A673 (cell line): ENCODE results near the gene EPB41L5. TPM values are rescaled to one million over a fixed set of nuclear protein-coding genes. Genes with fewer than 3 reads are reported as not detected.

ENCODE experiments used
- BruUV-seq: library from RNA; stranded (reverse); fragments of 400-500 nt; replicated peaks from 2 replicates; lab custom pipeline; 2021; lab: Mats Ljungman, UMichigan
- CTCF ChIA-PET: fragments of 300-600 bp; sonication (Branson Sonifier 250); formaldehyde crosslinking; loops from one replicate; lab custom pipeline; 2022; ENCODE audit warnings: antibody characterized with exemption; lab: Charles Lee
- POLR2A ChIA-PET: fragments of 300-600 bp; sonication (Branson Sonifier 250); formaldehyde crosslinking; loops from one replicate; lab custom pipeline; 2022; ENCODE audit warnings: antibody characterized with exemption; ENCODE audit not compliant: low non-redundant PET; lab: Charles Lee
- DNase-seq: peaks from one replicate; pipeline ENCODE4 v3.0.0-alpha.2; 2015; ENCODE audit warnings: low spot score
- H3K27ac ChIP-seq: fragments of 200-600 bp; sonication (generic); 2 replicates; pipeline ENCODE4 v1.5.1; 2016; ENCODE audit warnings: mixed run types, low read depth, mild to moderate bottlenecking, mixed read lengths, antibody characterized with exemption, low read length; ENCODE audit not compliant: poor library complexity, severe bottlenecking
- H3K27me3 ChIP-seq: fragments of 200-600 bp; sonication (generic); replicated peaks from 2 replicates; pipeline ENCODE4 v1.6.1; 2017; ENCODE audit warnings: mixed run types, low read depth, mild to moderate bottlenecking, mixed read lengths, antibody characterized with exemption, low read length; ENCODE audit not compliant: insufficient read depth, poor library complexity
- H3K36me3 ChIP-seq: fragments of 200-600 bp; sonication (generic); 2 replicates; pipeline ENCODE4 v1.6.1; 2016; ENCODE audit warnings: mixed run types, mild to moderate bottlenecking, mixed read lengths, antibody characterized with exemption, low read length; ENCODE audit not compliant: insufficient read depth, poor library complexity, severe bottlenecking
- H3K4me1 ChIP-seq: fragments of 200-600 bp; sonication (generic); 2 replicates; pipeline ENCODE4 v1.6.1; 2017; ENCODE audit warnings: mixed run types, mild to moderate bottlenecking, mixed read lengths, antibody characterized with exemption, low read length; ENCODE audit not compliant: insufficient read depth, poor library complexity, severe bottlenecking
- H3K4me3 ChIP-seq: fragments of 200-600 bp; sonication (generic); 2 replicates; pipeline ENCODE4 v1.5.1; 2016; ENCODE audit warnings: low read depth, mixed run types, mild to moderate bottlenecking, mixed read lengths, low read length; ENCODE audit not compliant: poor library complexity, severe bottlenecking
- H3K9me3 ChIP-seq: fragments of 200-600 bp; sonication (generic); 2 replicates; pipeline ENCODE4 v1.6.1; 2016; ENCODE audit warnings: mixed run types, low read depth, mild to moderate bottlenecking, mixed read lengths, antibody characterized with exemption, low read length; ENCODE audit not compliant: poor library complexity, severe bottlenecking
- EZH2 ChIP-seq: fragments of 200-600 bp; sonication (generic); IDR thresholded peaks from 2 replicates; pipeline ENCODE4 v1.6.1; 2017; ENCODE audit warnings: borderline replicate concordance, low read depth, mild to moderate bottlenecking, mixed read lengths, antibody characterized with exemption, low read length; ENCODE audit not compliant: poor library complexity, severe bottlenecking
- intact Hi-C: fragments of 100-400 bp; cut with micrococcal nuclease; formaldehyde crosslinking; loops from one replicate; pipeline ENCODE4 v1.10.0; 2022; ENCODE audit not compliant: unreplicated experiment
- total RNA-seq: library from RNA; stranded (reverse); gene quantifications from 2 replicates; pipeline ENCODE4 v1.2.3, GENCODE V29; 2021
- TF ChIP-seq, protein P1 (sequence below): fragments of 300-800, 200-600 bp; sonication (generic); conservative IDR thresholded peaks from 2 replicates; pipeline ENCODE4 v1.5.1; 2017; ENCODE audit warnings: low read depth, mild to moderate bottlenecking, antibody characterized with exemption, low read length, moderate library complexity, mixed read lengths

Gene EPB41L5
- total RNA-seq, 1 experiment from 2014 or later, result 26.5 TPM

DNA sequence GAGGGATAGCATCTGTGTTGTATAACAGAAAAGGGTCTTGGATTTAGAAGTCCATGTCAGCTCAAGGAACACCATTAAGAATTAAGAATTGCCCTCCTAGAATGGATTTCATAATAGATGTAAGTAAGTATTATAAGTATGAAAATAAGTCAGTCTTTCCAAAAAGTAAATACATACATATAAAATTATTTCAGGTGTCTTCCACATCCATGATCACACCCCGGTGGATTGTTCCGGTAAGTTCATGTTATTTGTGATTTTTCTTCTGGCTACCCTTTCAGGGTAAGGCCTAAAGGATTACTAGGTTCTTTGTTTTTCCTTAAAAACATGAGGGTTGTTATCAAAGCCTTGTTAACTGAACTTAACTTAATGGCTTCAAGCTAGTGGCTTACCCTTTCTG, 154.4 kb downstream of the EPB41L5 start:
- Histone ChIP-seq H3K27ac (no peak overlapping the region), H3K4me3 (no peak overlapping the region), H3K4me1 (no peaks in the 10 kb centered on the region), H3K27me3 (no peaks in the 10 kb centered on the region), H3K36me3 (no peaks in the 10 kb centered on the region), H3K9me3 (no peaks in the 10 kb centered on the region)
- intact Hi-C loops, result no loop called here
- CTCF ChIA-PET, result no interaction called here
- no TSS peak for BruUV-seq
- POLR2A ChIA-PET, result no interaction called here
- no peak for TF ChIP-seq EZH2
- TF ChIP-seq, protein P1, sequence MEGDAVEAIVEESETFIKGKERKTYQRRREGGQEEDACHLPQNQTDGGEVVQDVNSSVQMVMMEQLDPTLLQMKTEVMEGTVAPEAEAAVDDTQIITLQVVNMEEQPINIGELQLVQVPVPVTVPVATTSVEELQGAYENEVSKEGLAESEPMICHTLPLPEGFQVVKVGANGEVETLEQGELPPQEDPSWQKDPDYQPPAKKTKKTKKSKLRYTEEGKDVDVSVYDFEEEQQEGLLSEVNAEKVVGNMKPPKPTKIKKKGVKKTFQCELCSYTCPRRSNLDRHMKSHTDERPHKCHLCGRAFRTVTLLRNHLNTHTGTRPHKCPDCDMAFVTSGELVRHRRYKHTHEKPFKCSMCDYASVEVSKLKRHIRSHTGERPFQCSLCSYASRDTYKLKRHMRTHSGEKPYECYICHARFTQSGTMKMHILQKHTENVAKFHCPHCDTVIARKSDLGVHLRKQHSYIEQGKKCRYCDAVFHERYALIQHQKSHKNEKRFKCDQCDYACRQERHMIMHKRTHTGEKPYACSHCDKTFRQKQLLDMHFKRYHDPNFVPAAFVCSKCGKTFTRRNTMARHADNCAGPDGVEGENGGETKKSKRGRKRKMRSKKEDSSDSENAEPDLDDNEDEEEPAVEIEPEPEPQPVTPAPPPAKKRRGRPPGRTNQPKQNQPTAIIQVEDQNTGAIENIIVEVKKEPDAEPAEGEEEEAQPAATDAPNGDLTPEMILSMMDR, result no peak
- DNase-seq, result no peak

DNA sequence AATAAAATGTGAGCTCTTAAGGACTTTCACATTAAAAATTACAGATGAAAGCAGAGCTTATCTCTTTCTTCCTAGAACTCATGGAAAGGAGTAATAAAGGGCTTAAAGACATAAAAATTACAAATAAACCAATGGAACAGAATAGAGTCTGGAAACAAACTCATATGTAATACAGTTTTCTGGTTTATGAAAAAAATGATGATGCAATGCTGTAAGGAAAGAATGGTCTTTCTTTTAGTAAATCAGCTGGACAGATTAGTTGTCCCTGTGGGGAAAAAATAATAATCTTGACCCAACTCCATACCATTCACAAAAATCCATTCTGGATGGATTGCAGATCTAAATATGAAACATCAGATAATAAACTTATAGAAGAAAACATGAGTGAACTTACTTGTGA, 156.1 kb downstream of the EPB41L5 start:
- no TSS peak for BruUV-seq
- TF ChIP-seq, protein P1, result no peak
- no peak for TF ChIP-seq EZH2
- no peaks in the 10 kb centered on the region for H3K27me3 ChIP-seq
- H3K4me1 ChIP-seq, result no peaks in the 10 kb centered on the region
- POLR2A ChIA-PET, result no interaction called here
- intact Hi-C loops, result no loop called here
- H3K36me3 ChIP-seq, result no peaks in the 10 kb centered on the region
- no peaks in the 10 kb centered on the region for H3K9me3 ChIP-seq
- no peak overlapping the region for H3K27ac ChIP-seq
- no peak overlapping the region for H3K4me3 ChIP-seq
- CTCF ChIA-PET, result no interaction called here
- no peak for DNase-seq

DNA sequence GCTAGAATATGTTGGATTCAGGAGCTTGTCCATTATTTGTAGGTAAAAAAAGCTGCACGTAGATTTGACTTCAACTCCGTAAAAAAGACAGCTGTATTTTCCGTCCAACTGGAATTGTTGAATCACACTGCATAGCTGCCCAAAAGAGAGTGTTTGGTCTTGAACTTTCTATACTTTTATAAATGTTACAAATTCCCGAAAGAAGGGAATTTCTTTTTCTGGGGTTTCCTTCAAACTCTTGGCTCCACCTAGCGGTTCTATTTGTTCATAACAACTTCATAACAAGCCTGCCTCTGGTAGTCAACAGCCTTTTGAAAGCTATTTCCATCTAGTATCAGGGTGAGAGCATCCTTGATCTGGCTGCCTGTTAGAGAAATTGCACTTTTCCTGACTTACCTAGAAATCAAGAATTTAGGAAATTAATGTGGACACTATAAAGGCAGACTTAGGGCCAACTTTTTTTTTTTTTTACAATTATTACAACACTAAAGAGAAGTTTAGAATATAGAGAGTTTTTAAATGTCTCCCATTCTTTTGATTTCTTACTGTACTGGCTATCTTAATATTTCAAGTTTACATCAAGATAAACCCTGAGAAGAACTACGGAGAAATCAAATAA, 162.2 kb downstream of the EPB41L5 start:
- POLR2A ChIA-PET, result no interaction called here
- intact Hi-C loops, result loop anchor here (1.0 to 10.0 kb wide), 5 partner anchors 68 to 533 kb away; no protein-coding TSS in a partner anchor
- H3K9me3 ChIP-seq, result no peaks in the 10 kb centered on the region
- peak; percentile 76 for DNase-seq
- no peaks in the 10 kb centered on the region for H3K4me1 ChIP-seq
- no peak overlapping the region for H3K4me3 ChIP-seq
- no peak overlapping the region for H3K27ac ChIP-seq
- TF ChIP-seq, protein P1, result peak; percentile 76
- no peak for TF ChIP-seq EZH2
- no TSS peak for BruUV-seq
- no peaks in the 10 kb centered on the region for H3K27me3 ChIP-seq
- no peaks in the 10 kb centered on the region for H3K36me3 ChIP-seq
- CTCF ChIA-PET, result interaction anchor here (0.8 to 2.4 kb wide), 6 partner anchors 65 to 535 kb away, joined by 3 to 13 read pairs (median 4); no protein-coding TSS in a partner anchor
